Suprapubic skin (tissue), 4 donors: ENCODE results near the gene CHD2. TPM values are rescaled to one million over a fixed set of nuclear protein-coding genes. Genes with fewer than 3 reads are reported as not detected.

Source experiments
- DNase-seq, 2 donors: peaks; one replicate each; pipeline ENCODE4 v3.0.0-alpha.2; 2019; ENCODE audit warnings: low spot score in 2 of 2
- H3K27ac ChIP-seq: fragments of 200-600 bp; sonication (generic); one replicate; pipeline ENCODE4 v1.5.1; 2019
- H3K27me3 ChIP-seq: fragments of 200-600 bp; sonication (generic); one replicate; pipeline ENCODE4 v1.5.1; 2019
- H3K36me3 ChIP-seq: fragments of 200-600 bp; sonication (generic); one replicate; pipeline ENCODE4 v1.5.1; 2019
- H3K4me1 ChIP-seq: fragments of 200-600 bp; sonication (generic); one replicate; pipeline ENCODE4 v1.5.1; 2019
- H3K4me3 ChIP-seq: fragments of 200-600 bp; sonication (generic); one replicate; pipeline ENCODE4 v1.5.1; 2019; ENCODE audit warnings: mild to moderate bottlenecking
- H3K9me3 ChIP-seq: fragments of 200-600 bp; sonication (generic); one replicate; pipeline ENCODE4 v1.5.1; 2019
- CTCF ChIP-seq, 2 donors: fragments of 200-600 bp in 1 of 2; fragments of 450-650 bp in 1 of 2; sonication (generic) in 1 of 2; IDR thresholded peaks; one replicate each; pipeline ENCODE4 v1.5.1; 2016 to 2019; ENCODE audit warnings: antibody characterized with exemption in 2 of 2, mild to moderate bottlenecking in 1 of 2, moderate library complexity in 1 of 2
- EP300 ChIP-seq: sonication (generic); formaldehyde crosslinking; IDR thresholded peaks from one replicate; pipeline ENCODE4 v1.6.1; 2017; ENCODE audit warnings: antibody characterized with exemption
- POLR2A ChIP-seq, 2 donors: fragments of 450-650 bp; IDR thresholded peaks; one replicate each; pipeline ENCODE4 v1.6.1; 2017; ENCODE audit warnings: antibody characterized with exemption in 2 of 2, mild to moderate bottlenecking in 2 of 2, moderate library complexity in 2 of 2
- POLR2AphosphoS5 ChIP-seq, 3 donors: sonication (generic); formaldehyde crosslinking; IDR thresholded peaks; one replicate each; pipeline ENCODE4 v1.6.1; 2017; ENCODE audit warnings: antibody characterized with exemption in 3 of 3
- WGBS: methylation state at CpG from one replicate; pipeline ENCODE4 v1.1.5; 2018; 5-methylcytosine and 5-hydroxymethylcytosine counted together
- total RNA-seq, 4 donors: library from RNA; depleted of rRNA; stranded (reverse); fragments of >200 nt; gene quantifications; one replicate each; pipeline ENCODE4 v1.1.0, GENCODE V29; 2016

CHD2 gene
- total RNA-seq, 4 donors from 2014 or later = 93.3 to 319 (median 127) TPM

GRCh38 chr15:93052090-93052879 is 152.2 kb downstream of the CHD2 start:
- 90% methylated on average over 16 of the region's 39 CpGs for WGBS
- H3K27ac ChIP-seq = no peak overlapping the region

GRCh38 chr15:93055211-93055610 is 155.1 kb downstream of the CHD2 start:
- TF ChIP-seq POLR2A (IDR thresholded peaks at IDR 0.05) (no peak), CTCF (IDR thresholded peaks at IDR 0.05) (no peak), POLR2AphosphoS5 (IDR thresholded peaks at IDR 0.05) (no peak), EP300 (no peak)
- H3K36me3 ChIP-seq = peaks cover 19% of the 10 kb centered on the region
- DNase-seq = no peak
- no peak overlapping the region for H3K4me3 ChIP-seq
- H3K9me3 ChIP-seq = no peaks in the 10 kb centered on the region
- WGBS = 71% methylated on average over 6 of the region's 11 CpGs
- H3K4me1 ChIP-seq = peaks cover 17% of the 10 kb centered on the region
- no peaks in the 10 kb centered on the region for H3K27me3 ChIP-seq
- H3K27ac ChIP-seq = no peak overlapping the region

More at GRCh38 chr15:93052090-93052879, 152.2 kb downstream of the CHD2 start:
- TF ChIP-seq POLR2A (IDR thresholded peaks at IDR 0.05) = no peak
- no peak for TF ChIP-seq POLR2AphosphoS5 (IDR thresholded peaks at IDR 0.05)
- no peak for TF ChIP-seq CTCF (IDR thresholded peaks at IDR 0.05)
- no peak for TF ChIP-seq EP300
- H3K27me3 ChIP-seq = no peaks in the 10 kb centered on the region
- H3K36me3 ChIP-seq = peaks cover 27% of the 10 kb centered on the region
- H3K4me3 ChIP-seq = no peak overlapping the region
- H3K4me1 ChIP-seq = peaks cover 40% of the 10 kb centered on the region
- H3K9me3 ChIP-seq = no peaks in the 10 kb centered on the region
- peak in 1 of 2 donors; percentile 75 for DNase-seq

- Histone ChIP-seq H3K27me3 (no peaks in the 10 kb centered on the region), H3K4me1 (peaks cover 17% of the 10 kb centered on the region), H3K36me3 (peaks cover 6% of the 10 kb centered on the region), H3K9me3 (no peaks in the 10 kb centered on the region), H3K27ac (no peak overlapping the region), H3K4me3 (no peak overlapping the region)
- WGBS = 97% methylated on average over 5 of the region's 7 CpGs
- TF ChIP-seq POLR2A (IDR thresholded peaks at IDR 0.05) (no peak), POLR2AphosphoS5 (IDR thresholded peaks at IDR 0.05) (no peak), CTCF (IDR thresholded peaks at IDR 0.05) (no peak), EP300 (no peak)
- DNase-seq = no peak
Observed at GRCh38 chr15:93056836-93057235, 156.7 kb downstream of the CHD2 start.

- H3K27ac ChIP-seq = no peak overlapping the region
- 84% methylated on average over 8 of the region's 8 CpGs for WGBS
- H3K27me3 ChIP-seq = no peaks in the 10 kb centered on the region
- no peak for TF ChIP-seq POLR2AphosphoS5 (IDR thresholded peaks at IDR 0.05)
- TF ChIP-seq CTCF (IDR thresholded peaks at IDR 0.05) = no peak
- no peak for TF ChIP-seq EP300
- no peak for TF ChIP-seq POLR2A (IDR thresholded peaks at IDR 0.05)
- H3K4me1 ChIP-seq = peaks cover 23% of the 10 kb centered on the region
- no peaks in the 10 kb centered on the region for H3K36me3 ChIP-seq
- H3K4me3 ChIP-seq = no peak overlapping the region
- DNase-seq = no peak
- no peaks in the 10 kb centered on the region for H3K9me3 ChIP-seq
Observed at GRCh38 chr15:93057618-93058017, 157.5 kb downstream of the CHD2 start.

- DNase-seq = no peak
- TF ChIP-seq CTCF (IDR thresholded peaks at IDR 0.05) (no peak), POLR2AphosphoS5 (IDR thresholded peaks at IDR 0.05) (no peak), EP300 (no peak), POLR2A (IDR thresholded peaks at IDR 0.05) (no peak)
- Histone ChIP-seq H3K9me3 (no peaks in the 10 kb centered on the region), H3K4me3 (no peak overlapping the region), H3K27ac (no peak overlapping the region), H3K4me1 (peaks cover 27% of the 10 kb centered on the region), H3K36me3 (no peaks in the 10 kb centered on the region), H3K27me3 (no peaks in the 10 kb centered on the region)
- 84% methylated on average over 8 of the region's 8 CpGs for WGBS
Observed at GRCh38 chr15:93058128-93058527, 158.0 kb downstream of the CHD2 start.
